ENCODE data around the gene SF3B5. TPM values are rescaled to one million over a fixed set of nuclear protein-coding genes. Genes with fewer than 3 reads are reported as not detected.

SF3B5 gene
- total and polyA plus RNA-seq, 2 experiments from 2014 or later: 151 to 183 TPM

GRCh38 chr6:144138542-144138941 is 43.2 kb upstream of the SF3B5 start (continued):
- TF ChIP-seq ETS1 (IDR thresholded peaks at IDR 0.05) (no peak), POLR2AphosphoS5 (IDR thresholded peaks at IDR 0.05; ENCODE audit: low read depth) (no peak), CTCF (conservative IDR thresholded peaks at IDR 0.05; ENCODE audit: low read depth in 2 of 2) (no peak), CREB1 (CRISPR knock-in tag; IDR thresholded peaks at IDR 0.05; ENCODE audit: low read depth) (no peak), EZH2phosphoT487 (IDR thresholded peaks at IDR 0.05; ENCODE audit: unreplicated experiment) (no peak)

GRCh38 chr6:144134737-144135136 is 39.4 kb upstream of the SF3B5 start:
- H3K27ac ChIP-seq (ENCODE audit: low read depth): no peak overlapping the region
- no peak overlapping the region for H3K4me3 ChIP-seq
- no peak overlapping the region for H2AFZ ChIP-seq
- H3K9me3 Mint-ChIP-seq: no peaks in the 10 kb centered on the region
- H3K27me3 ChIP-seq (ENCODE audit: insufficient read depth): no peaks in the 10 kb centered on the region
- H3K4me1 Mint-ChIP-seq: no peaks in the 10 kb centered on the region
- H3K9me2 ChIP-seq (ENCODE audit: insufficient read depth): no peaks in the 10 kb centered on the region
- no peak overlapping the region for H3K4me3 Mint-ChIP-seq
- H3K4me2 ChIP-seq: no peak overlapping the region
- DNase-seq (ENCODE audit: low spot score) (no peak), ATAC-seq (no peak)
- no peaks in the 10 kb centered on the region for H4K20me1 ChIP-seq (replicated peaks; ENCODE audit: insufficient read depth)
- H3K79me2 ChIP-seq (replicated peaks; ENCODE audit: insufficient read depth): no peaks in the 10 kb centered on the region
- no peak overlapping the region for H3K27ac Mint-ChIP-seq
- TF ChIP-seq CTCF (conservative IDR thresholded peaks at IDR 0.05; ENCODE audit: low read depth in 2 of 2): no peak
- TF ChIP-seq POLR2AphosphoS5 (IDR thresholded peaks at IDR 0.05; ENCODE audit: low read depth): no peak
- TF ChIP-seq CREB1 (CRISPR knock-in tag; IDR thresholded peaks at IDR 0.05; ENCODE audit: low read depth): no peak
- H3K36me3 Mint-ChIP-seq (ENCODE audit: low read depth): no peaks in the 10 kb centered on the region
- H3K27me3 Mint-ChIP-seq (ENCODE audit: insufficient read depth, low read depth, poor library complexity): peaks cover 4% of the 10 kb centered on the region
- no peaks in the 10 kb centered on the region for H3K36me3 ChIP-seq (ENCODE audit: insufficient read depth)
- H3F3A ChIP-seq (replicated peaks; ENCODE audit: low read depth): no peaks in the 10 kb centered on the region
- no peaks in the 10 kb centered on the region for H3K4me1 ChIP-seq (ENCODE audit: insufficient read depth)

GRCh38 chr6:144134176-144134575 is 38.8 kb upstream of the SF3B5 start:
- Histone ChIP-seq H3K79me2 (replicated peaks; ENCODE audit: insufficient read depth) (no peaks in the 10 kb centered on the region), H3F3A (replicated peaks; ENCODE audit: low read depth) (no peaks in the 10 kb centered on the region), H4K20me1 (replicated peaks; ENCODE audit: insufficient read depth) (no peaks in the 10 kb centered on the region), H3K4me2 (no peak overlapping the region), H2AFZ (no peak overlapping the region), H3K36me3 (ENCODE audit: insufficient read depth) (no peaks in the 10 kb centered on the region), H3K27me3 (ENCODE audit: insufficient read depth) (no peaks in the 10 kb centered on the region), H3K4me1 (ENCODE audit: insufficient read depth) (no peaks in the 10 kb centered on the region), H3K27ac (ENCODE audit: low read depth) (no peak overlapping the region), H3K4me3 (no peak overlapping the region), H3K9me2 (ENCODE audit: insufficient read depth) (no peaks in the 10 kb centered on the region)
- ATAC-seq (no peak), DNase-seq (ENCODE audit: low spot score) (no peak)
- H3K27me3 Mint-ChIP-seq (ENCODE audit: insufficient read depth, low read depth, poor library complexity): peaks cover 3% of the 10 kb centered on the region
- no peaks in the 10 kb centered on the region for H3K4me1 Mint-ChIP-seq
- H3K36me3 Mint-ChIP-seq (ENCODE audit: low read depth): no peaks in the 10 kb centered on the region
- H3K4me3 Mint-ChIP-seq: no peak overlapping the region
- no peaks in the 10 kb centered on the region for H3K9me3 Mint-ChIP-seq
- TF ChIP-seq STAT1 (IDR thresholded peaks at IDR 0.05; ENCODE audit: unreplicated experiment): no peak
- TF ChIP-seq ZNF114 (CRISPR knock-in tag; IDR thresholded peaks at IDR 0.05): no peak
- no peak overlapping the region for H3K27ac Mint-ChIP-seq

Data from GM23338 (cell line).